Thyroid gland (tissue), 4 donors: ENCODE results near the gene CCL13.

Experiments used
- CTCF ChIP-seq, 6 experiments: fragments of 200-600 bp in 3 of 6; fragments of 450-650 bp in 3 of 6; sonication (generic) in 3 of 6; IDR thresholded peaks; one replicate each; pipeline ENCODE4 v1.5.1; 2016 to 2019; ENCODE audit warnings: antibody characterized with exemption in 6 of 6, mild to moderate bottlenecking in 2 of 6, inconsistent platforms in 1 of 6, moderate library complexity in 1 of 6
- POLR2A ChIP-seq, 2 donors: fragments of 450-650 bp; IDR thresholded peaks; one replicate each; pipeline ENCODE4 v1.6.1; 2017; ENCODE audit warnings: antibody characterized with exemption in 2 of 2, mild to moderate bottlenecking in 2 of 2, moderate library complexity in 1 of 2

- TF ChIP-seq POLR2A (IDR thresholded peaks at IDR 0.05) (no peak), CTCF (IDR thresholded peaks at IDR 0.05) (no peak)
Measured at GRCh38 chr17:34339138-34339770, 17.0 kb upstream of the CCL13 start.
